H1 (cell line): ENCODE results near the gene CDKL4.

Source experiments
- CBX8 ChIP-seq: fragments of 300-800, 300-1000 bp; sonication (generic); IDR thresholded peaks from 2 replicates; pipeline ENCODE4 v1.7.1; 2016; ENCODE audit warnings: low read depth, low read length, borderline replicate concordance
- EP300 ChIP-seq, 2 experiments: IDR thresholded peaks; 1 replicate in 1 of 2; 2 replicates in 1 of 2; pipeline ENCODE4 v1.6.1; 2011 to 2012; ENCODE audit warnings: low read depth in 2 of 2, low read length in 2 of 2, mild to moderate bottlenecking in 2 of 2, borderline replicate concordance in 1 of 2, inconsistent platforms in 1 of 2, moderate library complexity in 1 of 2
- HDAC2 ChIP-seq, 2 experiments: fragments of 300-600 bp in 1 of 2; sonication (generic) in 1 of 2; IDR thresholded peaks; 2 replicates each; pipeline ENCODE4 v1.6.1; 2011 to 2012; ENCODE audit warnings: low read depth in 2 of 2, low read length in 2 of 2, mild to moderate bottlenecking in 2 of 2, moderate library complexity in 2 of 2, borderline replicate concordance in 1 of 2, inconsistent platforms in 1 of 2
- NRF1 ChIP-seq: IDR thresholded peaks from 2 replicates; pipeline ENCODE4 v1.6.1; 2011; ENCODE audit warnings: mild to moderate bottlenecking, low read depth, low read length, improper control_type of control experiment
- POLR2A ChIP-seq, 2 experiments: IDR thresholded peaks; 1 replicate in 1 of 2; 2 replicates in 1 of 2; pipeline ENCODE4 v1.6.1; 2011; ENCODE audit warnings: low read depth in 2 of 2, low read length in 2 of 2, mild to moderate bottlenecking in 2 of 2; ENCODE audit errors: control extremely low read depth in 1 of 2
- RAD21 ChIP-seq, 2 experiments: IDR thresholded peaks in 1 of 2; conservative IDR thresholded peaks in 1 of 2; 2 replicates each; pipeline ENCODE4 v1.6.1; 2011; ENCODE audit warnings: low read depth in 2 of 2, low read length in 2 of 2, improper control_type of control experiment in 1 of 2, inconsistent platforms in 1 of 2, mild to moderate bottlenecking in 1 of 2, moderate library complexity in 1 of 2
- RFX5 ChIP-seq: IDR thresholded peaks from 2 replicates; pipeline ENCODE4 v1.6.1; 2011; ENCODE audit warnings: low read depth, low read length, improper control_type of control experiment, borderline replicate concordance
- YY1 ChIP-seq: IDR thresholded peaks from 2 replicates; pipeline ENCODE4 v1.6.1; 2011; ENCODE audit warnings: low read depth, mild to moderate bottlenecking, low read length
- TF ChIP-seq, protein P1 (sequence below), 3 experiments: IDR thresholded peaks; 1 replicate in 2 of 3; 2 replicates in 1 of 3; pipeline versions ENCODE4 v1.5.1 to v1.6.1; 2011; ENCODE audit warnings: low read length in 3 of 3, mild to moderate bottlenecking in 3 of 3, inconsistent platforms in 2 of 3, low read depth in 1 of 3, moderate library complexity in 1 of 3; ENCODE audit not compliant: insufficient read depth in 1 of 3; ENCODE audit errors: control extremely low read depth in 1 of 3

DNA sequence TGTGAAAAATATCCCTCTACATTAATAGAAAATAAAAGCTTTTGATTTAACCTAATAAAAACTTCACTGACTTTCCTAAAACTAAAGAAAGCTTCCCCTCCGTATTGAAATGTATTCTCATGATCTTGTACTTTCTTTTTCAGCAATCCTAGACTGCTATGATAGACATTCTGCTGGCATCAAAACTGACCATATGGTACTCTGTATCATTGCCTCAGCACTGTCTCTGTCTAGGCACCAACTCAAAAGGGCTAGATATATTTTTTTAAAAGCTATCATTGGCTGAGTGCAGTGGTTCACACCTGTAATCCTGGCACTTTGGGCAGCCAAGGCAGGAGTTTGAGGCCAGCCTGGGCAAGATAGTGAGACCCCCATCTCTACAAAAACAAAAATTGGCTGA, 32.9 kb downstream of the CDKL4 start:
- TF ChIP-seq HDAC2 (IDR thresholded peaks at IDR 0.05; ENCODE audit: borderline replicate concordance in 1 of 2, low read depth in 2 of 2, low read length in 2 of 2) (no peak), RFX5 (no peak), YY1 (no peak), CBX8 (no peak), RAD21 (IDR thresholded peaks at IDR 0.05 in 1 of 2, conservative IDR thresholded peaks at IDR 0.05 in 1 of 2; ENCODE audit: low read depth in 2 of 2, low read length in 2 of 2) (no peak), POLR2A (IDR thresholded peaks at IDR 0.05; ENCODE audit: control extremely low read depth in 1 of 2, low read depth in 2 of 2, low read length in 2 of 2) (no peak), EP300 (IDR thresholded peaks at IDR 0.05; ENCODE audit: borderline replicate concordance in 1 of 2, low read depth in 2 of 2, low read length in 2 of 2) (no peak), NRF1 (no peak)
- TF ChIP-seq, protein P1, sequence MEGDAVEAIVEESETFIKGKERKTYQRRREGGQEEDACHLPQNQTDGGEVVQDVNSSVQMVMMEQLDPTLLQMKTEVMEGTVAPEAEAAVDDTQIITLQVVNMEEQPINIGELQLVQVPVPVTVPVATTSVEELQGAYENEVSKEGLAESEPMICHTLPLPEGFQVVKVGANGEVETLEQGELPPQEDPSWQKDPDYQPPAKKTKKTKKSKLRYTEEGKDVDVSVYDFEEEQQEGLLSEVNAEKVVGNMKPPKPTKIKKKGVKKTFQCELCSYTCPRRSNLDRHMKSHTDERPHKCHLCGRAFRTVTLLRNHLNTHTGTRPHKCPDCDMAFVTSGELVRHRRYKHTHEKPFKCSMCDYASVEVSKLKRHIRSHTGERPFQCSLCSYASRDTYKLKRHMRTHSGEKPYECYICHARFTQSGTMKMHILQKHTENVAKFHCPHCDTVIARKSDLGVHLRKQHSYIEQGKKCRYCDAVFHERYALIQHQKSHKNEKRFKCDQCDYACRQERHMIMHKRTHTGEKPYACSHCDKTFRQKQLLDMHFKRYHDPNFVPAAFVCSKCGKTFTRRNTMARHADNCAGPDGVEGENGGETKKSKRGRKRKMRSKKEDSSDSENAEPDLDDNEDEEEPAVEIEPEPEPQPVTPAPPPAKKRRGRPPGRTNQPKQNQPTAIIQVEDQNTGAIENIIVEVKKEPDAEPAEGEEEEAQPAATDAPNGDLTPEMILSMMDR (IDR thresholded peaks at IDR 0.05; ENCODE audit: control extremely low read depth in 1 of 3, insufficient read depth in 1 of 3, low read depth in 1 of 3, low read length in 3 of 3): no peak
